ENCODE data around the gene OR3A3. TPM values are rescaled to one million over a fixed set of nuclear protein-coding genes. Genes with fewer than 3 reads are reported as not detected.
"Not testable (repeated sequence)": the region's sequence is repeated elsewhere in the genome, so short reads cannot be mapped to it uniquely, and the experiment has no call there.

Gene OR3A3
- total and polyA plus RNA-seq, 10 of the 15 experiments (the other 5 are each of a cell fraction or from before 2014, with no cell fraction given) = 0.07 TPM; not detected in 9

- SMC1A ChIA-PET (ENCODE audit: uncharacterized antibody, unreplicated experiment) = no interaction called here
- TF ChIP-seq LARP7 (IDR thresholded peaks at IDR 0.05) (no peak), RAD51 (IDR thresholded peaks at IDR 0.05) (no peak), TAF1 (IDR thresholded peaks at IDR 0.05; ENCODE audit: borderline replicate concordance, low read depth, low read length) (no peak), RBBP5 (conservative IDR thresholded peaks at IDR 0.05) (no peak), ZNF274 (IDR thresholded peaks at IDR 0.05; ENCODE audit: insufficient read depth, insufficient read length) (no peak), IKZF2 (IDR thresholded peaks at IDR 0.05) (no peak), MEF2B (IDR thresholded peaks at IDR 0.05; ENCODE audit: partially characterized antibody, poor library complexity, severe bottlenecking) (no peak), DPF2 (IDR thresholded peaks at IDR 0.05) (no peak), ZNF217 (IDR thresholded peaks at IDR 0.05) (no peak)
- TF ChIP-seq, protein P1, sequence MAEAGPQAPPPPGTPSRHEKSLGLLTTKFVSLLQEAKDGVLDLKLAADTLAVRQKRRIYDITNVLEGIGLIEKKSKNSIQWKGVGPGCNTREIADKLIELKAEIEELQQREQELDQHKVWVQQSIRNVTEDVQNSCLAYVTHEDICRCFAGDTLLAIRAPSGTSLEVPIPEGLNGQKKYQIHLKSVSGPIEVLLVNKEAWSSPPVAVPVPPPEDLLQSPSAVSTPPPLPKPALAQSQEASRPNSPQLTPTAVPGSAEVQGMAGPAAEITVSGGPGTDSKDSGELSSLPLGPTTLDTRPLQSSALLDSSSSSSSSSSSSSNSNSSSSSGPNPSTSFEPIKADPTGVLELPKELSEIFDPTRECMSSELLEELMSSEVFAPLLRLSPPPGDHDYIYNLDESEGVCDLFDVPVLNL (IDR thresholded peaks at IDR 0.05; ENCODE audit: low read depth, low read length) = no peak
- TF ChIP-seq, protein P2, sequence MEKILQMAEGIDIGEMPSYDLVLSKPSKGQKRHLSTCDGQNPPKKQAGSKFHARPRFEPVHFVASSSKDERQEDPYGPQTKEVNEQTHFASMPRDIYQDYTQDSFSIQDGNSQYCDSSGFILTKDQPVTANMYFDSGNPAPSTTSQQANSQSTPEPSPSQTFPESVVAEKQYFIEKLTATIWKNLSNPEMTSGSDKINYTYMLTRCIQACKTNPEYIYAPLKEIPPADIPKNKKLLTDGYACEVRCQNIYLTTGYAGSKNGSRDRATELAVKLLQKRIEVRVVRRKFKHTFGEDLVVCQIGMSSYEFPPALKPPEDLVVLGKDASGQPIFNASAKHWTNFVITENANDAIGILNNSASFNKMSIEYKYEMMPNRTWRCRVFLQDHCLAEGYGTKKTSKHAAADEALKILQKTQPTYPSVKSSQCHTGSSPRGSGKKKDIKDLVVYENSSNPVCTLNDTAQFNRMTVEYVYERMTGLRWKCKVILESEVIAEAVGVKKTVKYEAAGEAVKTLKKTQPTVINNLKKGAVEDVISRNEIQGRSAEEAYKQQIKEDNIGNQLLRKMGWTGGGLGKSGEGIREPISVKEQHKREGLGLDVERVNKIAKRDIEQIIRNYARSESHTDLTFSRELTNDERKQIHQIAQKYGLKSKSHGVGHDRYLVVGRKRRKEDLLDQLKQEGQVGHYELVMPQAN (conservative IDR thresholded peaks at IDR 0.05) = no peak
- Histone ChIP-seq H3K9me3 (replicated peaks; ENCODE audit: control insufficient read depth, insufficient read depth, low read length) (no peaks in the 10 kb centered on the region), H3K36me3 (ENCODE audit: control insufficient read depth in 2 of 2, insufficient read depth in 2 of 2, low read length in 1 of 2) (no peaks in the 10 kb centered on the region), H3K27ac (ENCODE audit: control insufficient read depth, insufficient read depth) (no peak overlapping the region), H3K79me2 (ENCODE audit: control insufficient read depth, insufficient read depth, low read length) (no peaks in the 10 kb centered on the region), H3K4me1 (ENCODE audit: control insufficient read depth, insufficient read depth, low read length) (no peaks in the 10 kb centered on the region), H3K9ac (ENCODE audit: control insufficient read depth, insufficient read depth, low read length) (no peak overlapping the region), H3K27me3 (replicated peaks in 1 of 2; ENCODE audit: control insufficient read depth in 2 of 2, insufficient read depth in 2 of 2, low read length in 1 of 2) (no peaks in the 10 kb centered on the region), H4K20me1 (ENCODE audit: control insufficient read depth, insufficient read depth) (no peaks in the 10 kb centered on the region), H3K4me3 (no peak overlapping the region), H2AFZ (ENCODE audit: control insufficient read depth, low read depth, low read length) (no peak overlapping the region), H3K4me2 (ENCODE audit: control insufficient read depth, insufficient read depth) (no peak overlapping the region)
- no TSS peak for BruUV-seq (replicated peaks)
- RAD21 ChIA-PET (ENCODE audit: unreplicated experiment) = no interaction called here
- DNase-seq (ENCODE audit: low read depth, low spot score) (no peak), ATAC-seq (no peak), FAIRE-seq (no peak)
- in situ Hi-C loops (cut with MboI) (no loop called here), intact Hi-C loops (cut with micrococcal nuclease; ENCODE audit: unreplicated experiment) (no loop called here)
- POLR2A ChIA-PET = interaction anchor here (0.6 kb wide), 1 partner anchor 525 kb away, joined by 3 read pairs; no protein-coding TSS in a partner anchor
- 23% methylated on average over 2 of the region's 2 CpGs for WGBS (ENCODE audit: insufficient coverage, insufficient replicate concordance, low lambda C conversion rate, missing lambda C conversion rate)
- CTCF ChIA-PET = interaction anchor here (1.3 kb wide), 1 partner anchor 11 kb away, joined by 3 read pairs; no protein-coding TSS in a partner anchor
These were observed 37.0 kb downstream of the OR3A3 start for GRCh38 chr17:3448059-3448665.

GRCh38 chr17:3466355-3466754, 55.2 kb downstream of the OR3A3 start:
- FAIRE-seq; H3K27me3 ChIP-seq (replicated peaks in 1 of 2; ENCODE audit: control insufficient read depth in 2 of 2, insufficient read depth in 2 of 2, low read length in 1 of 2); in situ Hi-C loops (cut with MboI); H3K4me1 ChIP-seq (ENCODE audit: control insufficient read depth, insufficient read depth, low read length); H3K27ac ChIP-seq (ENCODE audit: control insufficient read depth, insufficient read depth); RAD21 ChIA-PET (ENCODE audit: unreplicated experiment); H3K79me2 ChIP-seq (ENCODE audit: control insufficient read depth, insufficient read depth, low read length); H3K36me3 ChIP-seq (ENCODE audit: control insufficient read depth in 2 of 2, insufficient read depth in 2 of 2, low read length in 1 of 2); H3K9me3 ChIP-seq (replicated peaks; ENCODE audit: control insufficient read depth, insufficient read depth, low read length); H2AFZ ChIP-seq (ENCODE audit: control insufficient read depth, low read depth, low read length); intact Hi-C loops (cut with micrococcal nuclease; ENCODE audit: unreplicated experiment); H4K20me1 ChIP-seq (ENCODE audit: control insufficient read depth, insufficient read depth); SMC1A ChIA-PET (ENCODE audit: uncharacterized antibody, unreplicated experiment); BruUV-seq (replicated peaks); ATAC-seq; DNase-seq (ENCODE audit: low read depth, low spot score); CTCF ChIA-PET; H3K4me3 ChIP-seq; H3K9ac ChIP-seq (ENCODE audit: control insufficient read depth, insufficient read depth, low read length); H3K4me2 ChIP-seq (ENCODE audit: control insufficient read depth, insufficient read depth): not testable (repeated sequence)
- WGBS (ENCODE audit: insufficient coverage, insufficient replicate concordance, low lambda C conversion rate, missing lambda C conversion rate) = 20% methylated on average over 1 of the region's 1 CpG
- POLR2A ChIA-PET = interaction anchor here (0.5 kb wide), 1 partner anchor 473 kb away, joined by 4 read pairs; no protein-coding TSS in a partner anchor
